Fibroblast of lung (primary cell): Measurements from ENCODE around the gene KLK14. TPM values are rescaled to one million over a fixed set of nuclear protein-coding genes. Genes with fewer than 3 reads are reported as not detected.
A peak's percentile ranks its signal among the peaks of the same experiment; 100 is the strongest.

ENCODE experiments used
- DNase-seq, 2 donors: peaks; one replicate each; pipeline versions ENCODE4 v3.0.0 to v3.0.0-alpha.2; 2010; ENCODE audit warnings: low read depth in 2 of 2
- H2AFZ ChIP-seq: 2 replicates; pipeline ENCODE4 v1.5.1; 2012; ENCODE audit warnings: low read length, control low read depth, inconsistent platforms
- H3K27ac ChIP-seq: 2 replicates; pipeline ENCODE4 v1.5.1; 2011; ENCODE audit warnings: low read length, control low read depth; ENCODE audit not compliant: insufficient read depth
- H3K27me3 ChIP-seq: 2 replicates; pipeline ENCODE4 v1.5.1; 2011; ENCODE audit warnings: mild to moderate bottlenecking, low read length; ENCODE audit not compliant: control insufficient read depth, insufficient read depth
- H3K36me3 ChIP-seq: 2 replicates; pipeline ENCODE4 v1.5.1; 2011; ENCODE audit warnings: low read length; ENCODE audit not compliant: control insufficient read depth, insufficient read depth
- H3K4me1 ChIP-seq: 2 replicates; pipeline ENCODE4 v1.5.1; 2011; ENCODE audit warnings: low read length; ENCODE audit not compliant: control insufficient read depth, insufficient read depth; ENCODE audit errors: extremely low read depth
- H3K4me2 ChIP-seq: 2 replicates; pipeline ENCODE4 v1.5.1; 2011; ENCODE audit warnings: low read length, control low read depth; ENCODE audit not compliant: insufficient read depth; ENCODE audit errors: extremely low read depth
- H3K4me3 ChIP-seq, 4 experiments: fragments of 200-600 bp in 1 of 4; sonication (generic) in 1 of 4; replicated peaks in 1 of 4; 2 replicates each; pipeline ENCODE4 v1.5.1; 2011 to 2016; ENCODE audit warnings: low read length in 4 of 4, low read depth in 3 of 4, mild to moderate bottlenecking in 3 of 4, control low read depth in 2 of 4, inconsistent platforms in 1 of 4, mixed read lengths in 1 of 4; ENCODE audit not compliant: insufficient read depth in 1 of 4; ENCODE audit errors: control extremely low read depth in 1 of 4
- H3K79me2 ChIP-seq: 2 replicates; pipeline ENCODE4 v1.5.1; 2012; ENCODE audit warnings: mild to moderate bottlenecking, low read length, inconsistent platforms; ENCODE audit not compliant: control insufficient read depth, insufficient read depth
- H3K9ac ChIP-seq: 2 replicates; pipeline ENCODE4 v1.5.1; 2011; ENCODE audit warnings: mild to moderate bottlenecking, low read length, control low read depth; ENCODE audit not compliant: insufficient read depth
- H3K9me3 ChIP-seq: 2 replicates; pipeline ENCODE4 v1.5.1; 2012; ENCODE audit warnings: low read depth, low read length; ENCODE audit not compliant: control insufficient read depth, insufficient read depth
- H4K20me1 ChIP-seq: 2 replicates; pipeline ENCODE4 v1.5.1; 2011; ENCODE audit warnings: low read length; ENCODE audit not compliant: control insufficient read depth, insufficient read depth; ENCODE audit errors: extremely low read depth
- EZH2 ChIP-seq: IDR thresholded peaks from 2 replicates; pipeline ENCODE4 v1.5.1; 2012; ENCODE audit warnings: low read length, control low read depth, mild to moderate bottlenecking; ENCODE audit errors: missing control alignments
- polyA plus RNA-seq, 2 donors: library from polyadenylated mRNA; depleted of rRNA in 1 of 2; stranded (reverse) in 1 of 2; unstranded in 1 of 2; fragments of >200 nt; gene quantifications; 2 replicates each; pipeline ENCODE4 v1.2.1, GENCODE V29; 2011 to 2012; ENCODE audit warnings: missing spikeins in 1 of 2
- total RNA-seq: library from RNA; depleted of rRNA; stranded (reverse); fragments of >200 nt; gene quantifications from 2 replicates; pipeline ENCODE4 v1.2.1, GENCODE V29; 2014
- TF ChIP-seq, protein P1 (sequence below), 2 donors: IDR thresholded peaks in 1 of 2; conservative IDR thresholded peaks in 1 of 2; 1 replicate in 1 of 2; 2 replicates in 1 of 2; pipeline ENCODE4 v1.5.1; 2011 to 2012; ENCODE audit warnings: low read length in 2 of 2, control low read depth in 1 of 2, inconsistent platforms in 1 of 2, low read depth in 1 of 2, mild to moderate bottlenecking in 1 of 2

Gene KLK14
- total and polyA plus RNA-seq, 2 donors (not counting 1 experiment from before 2014, with no cell fraction given): not detected

DNA sequence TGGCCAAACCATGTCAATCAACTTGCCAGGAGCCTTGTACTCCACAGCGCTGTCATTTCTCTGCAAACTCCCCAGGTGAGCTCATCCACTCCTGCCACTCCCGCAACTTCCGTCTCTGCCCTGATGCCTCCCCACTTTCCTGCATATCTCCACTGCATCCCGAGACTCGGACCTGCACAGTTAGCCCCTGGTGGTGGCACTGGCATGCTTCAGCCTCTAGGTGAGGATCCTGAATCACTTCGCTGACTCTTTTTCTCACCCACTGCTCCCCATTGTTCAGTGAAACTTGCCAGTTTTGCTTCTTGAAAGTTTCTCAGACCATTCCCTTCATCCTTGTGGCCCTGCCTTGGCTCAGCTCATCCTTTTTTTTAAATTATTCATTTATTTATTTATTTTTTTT, 28.9 kb upstream of the KLK14 start:
- no peaks in the 10 kb centered on the region for H3K36me3 ChIP-seq
- no peak for TF ChIP-seq EZH2
- TF ChIP-seq, protein P1, sequence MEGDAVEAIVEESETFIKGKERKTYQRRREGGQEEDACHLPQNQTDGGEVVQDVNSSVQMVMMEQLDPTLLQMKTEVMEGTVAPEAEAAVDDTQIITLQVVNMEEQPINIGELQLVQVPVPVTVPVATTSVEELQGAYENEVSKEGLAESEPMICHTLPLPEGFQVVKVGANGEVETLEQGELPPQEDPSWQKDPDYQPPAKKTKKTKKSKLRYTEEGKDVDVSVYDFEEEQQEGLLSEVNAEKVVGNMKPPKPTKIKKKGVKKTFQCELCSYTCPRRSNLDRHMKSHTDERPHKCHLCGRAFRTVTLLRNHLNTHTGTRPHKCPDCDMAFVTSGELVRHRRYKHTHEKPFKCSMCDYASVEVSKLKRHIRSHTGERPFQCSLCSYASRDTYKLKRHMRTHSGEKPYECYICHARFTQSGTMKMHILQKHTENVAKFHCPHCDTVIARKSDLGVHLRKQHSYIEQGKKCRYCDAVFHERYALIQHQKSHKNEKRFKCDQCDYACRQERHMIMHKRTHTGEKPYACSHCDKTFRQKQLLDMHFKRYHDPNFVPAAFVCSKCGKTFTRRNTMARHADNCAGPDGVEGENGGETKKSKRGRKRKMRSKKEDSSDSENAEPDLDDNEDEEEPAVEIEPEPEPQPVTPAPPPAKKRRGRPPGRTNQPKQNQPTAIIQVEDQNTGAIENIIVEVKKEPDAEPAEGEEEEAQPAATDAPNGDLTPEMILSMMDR (conservative IDR thresholded peaks at IDR 0.05 in 1 of 2, IDR thresholded peaks at IDR 0.05 in 1 of 2; ENCODE audit: low read depth in 1 of 2, low read length in 2 of 2): peak in 1 of 2 donors; percentile 29
- H2AFZ ChIP-seq: no peak overlapping the region
- H3K4me1 ChIP-seq: no peaks in the 10 kb centered on the region
- H3K79me2 ChIP-seq: peaks cover 10% of the 10 kb centered on the region
- H3K9me3 ChIP-seq: no peaks in the 10 kb centered on the region
- no peaks in the 10 kb centered on the region for H4K20me1 ChIP-seq
- no peak overlapping the region for H3K4me3 ChIP-seq
- no peak for DNase-seq
- H3K9ac ChIP-seq: no peak overlapping the region
- H3K27ac ChIP-seq: no peak overlapping the region
- no peak overlapping the region for H3K4me2 ChIP-seq
- H3K27me3 ChIP-seq: peaks cover 7% of the 10 kb centered on the region

DNA sequence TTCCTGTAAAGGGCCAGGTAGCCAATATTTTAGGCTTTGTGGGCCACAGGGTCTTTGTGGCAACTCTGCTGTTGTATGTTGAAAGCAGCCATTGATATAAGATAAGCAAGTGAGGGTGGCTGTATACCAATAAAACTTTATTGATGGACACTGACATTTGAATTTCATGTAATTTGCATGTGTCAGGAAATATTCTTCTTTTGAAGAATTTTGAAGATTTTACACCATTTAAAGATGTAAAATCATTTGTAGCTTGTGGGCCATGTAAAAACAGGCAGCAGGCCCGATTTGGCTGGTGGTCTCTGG, 27.9 kb upstream of the KLK14 start:
- Histone ChIP-seq H3K79me2 (peaks cover 15% of the 10 kb centered on the region), H3K9me3 (no peaks in the 10 kb centered on the region), H3K4me3 (no peak overlapping the region), H4K20me1 (no peaks in the 10 kb centered on the region), H3K9ac (no peak overlapping the region), H3K36me3 (no peaks in the 10 kb centered on the region), H2AFZ (no peak overlapping the region), H3K27ac (no peak overlapping the region), H3K4me1 (no peaks in the 10 kb centered on the region), H3K27me3 (peaks cover 7% of the 10 kb centered on the region), H3K4me2 (no peak overlapping the region)
- DNase-seq: no peak
- TF ChIP-seq, protein P1 (conservative IDR thresholded peaks at IDR 0.05 in 1 of 2, IDR thresholded peaks at IDR 0.05 in 1 of 2; ENCODE audit: low read depth in 1 of 2, low read length in 2 of 2): no peak
- TF ChIP-seq EZH2: no peak

DNA sequence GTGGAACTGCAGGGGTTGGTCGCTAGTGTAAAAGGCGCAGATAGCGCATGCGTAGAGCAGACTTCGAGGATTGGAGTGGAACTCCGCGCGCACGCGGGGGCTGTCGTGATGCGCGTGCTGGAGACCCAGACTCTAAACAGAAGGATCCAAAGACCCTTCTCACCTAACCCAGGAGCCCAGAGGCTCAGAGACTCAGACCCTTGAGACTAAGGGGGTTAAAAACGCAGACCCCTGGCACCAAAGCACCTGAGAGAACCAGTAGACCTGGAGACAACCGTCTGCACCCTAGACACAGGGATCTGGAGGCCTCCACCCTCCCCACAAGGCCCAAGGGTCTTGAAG, 26.1 kb upstream of the KLK14 start:
- Histone ChIP-seq H3K36me3 (peaks cover 1% of the 10 kb centered on the region), H3K9me3 (no peaks in the 10 kb centered on the region), H3K79me2 (peaks cover 23% of the 10 kb centered on the region), H3K27me3 (peaks cover 7% of the 10 kb centered on the region), H3K4me2 (peak overlapping the region; percentile 37), H3K4me1 (no peaks in the 10 kb centered on the region), H2AFZ (peak overlapping the region; percentile 78), H3K4me3 (peak overlapping the region; percentile 45 to 94 (median 63)), H4K20me1 (no peaks in the 10 kb centered on the region), H3K27ac (peak overlapping the region; percentile 16), H3K9ac (peak overlapping the region; percentile 29)
- TF ChIP-seq, protein P1 (conservative IDR thresholded peaks at IDR 0.05 in 1 of 2, IDR thresholded peaks at IDR 0.05 in 1 of 2; ENCODE audit: low read depth in 1 of 2, low read length in 2 of 2): no peak
- TF ChIP-seq EZH2: no peak
- no peak for DNase-seq
